HG02763 (cell line): ENCODE data around the gene SPIB.

Source experiments
- ATAC-seq: cut with Tn5 transposase; IDR thresholded peaks from one replicate; pipeline ENCODE4 v1.9.1; 2021; ENCODE audit warnings: mild to moderate bottlenecking, moderate library complexity; ENCODE audit not compliant: unreplicated experiment

The SPIB gene

DNA sequence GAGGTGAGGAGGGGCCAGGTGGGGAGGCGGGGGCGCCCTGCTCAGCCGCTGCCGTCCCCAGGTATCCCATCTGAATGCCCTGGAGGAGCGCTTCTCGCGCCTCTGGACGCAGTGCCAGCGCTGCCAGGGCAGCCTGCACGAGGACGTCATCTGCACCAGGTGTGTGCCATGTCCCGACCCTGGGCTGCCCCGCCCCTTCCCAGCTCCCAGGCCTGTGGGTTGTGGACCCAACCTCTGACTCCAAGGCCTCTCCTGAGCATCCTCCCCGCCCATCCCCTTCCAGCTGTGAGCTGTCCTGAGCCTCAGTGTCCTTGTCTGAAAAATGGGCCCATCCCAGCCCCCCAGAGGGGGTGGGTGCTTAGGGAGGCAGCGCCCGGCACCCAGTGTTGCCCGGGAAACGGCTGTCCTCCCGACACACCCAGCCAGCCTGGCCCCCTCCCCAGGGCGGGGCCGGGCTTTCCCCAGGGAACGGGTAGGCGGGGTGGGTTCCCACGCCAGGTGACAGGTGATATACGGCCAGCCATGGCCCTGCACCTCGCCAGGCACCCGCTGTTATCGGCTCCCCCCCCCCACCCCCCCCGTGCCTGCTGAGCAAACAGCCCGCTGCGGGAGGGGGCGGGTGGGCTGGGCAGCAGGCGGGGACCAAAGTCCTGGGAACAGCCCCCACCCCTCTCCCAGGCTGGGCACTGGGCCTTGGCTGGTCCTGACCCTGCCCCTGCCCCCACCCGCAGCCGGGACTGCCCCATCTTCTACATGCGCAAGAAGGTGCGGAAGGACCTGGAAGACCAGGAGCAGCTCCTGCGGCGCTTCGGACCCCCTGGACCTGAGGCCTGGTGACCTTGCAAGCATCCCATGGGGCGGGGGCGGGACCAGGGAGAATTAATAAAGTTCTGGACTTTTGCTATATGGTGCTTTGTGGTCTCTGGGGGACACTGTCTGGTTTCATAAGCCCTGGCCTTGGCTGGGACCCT lies 1.3 kb upstream of the SPIB start:
- no peak for ATAC-seq

DNA sequence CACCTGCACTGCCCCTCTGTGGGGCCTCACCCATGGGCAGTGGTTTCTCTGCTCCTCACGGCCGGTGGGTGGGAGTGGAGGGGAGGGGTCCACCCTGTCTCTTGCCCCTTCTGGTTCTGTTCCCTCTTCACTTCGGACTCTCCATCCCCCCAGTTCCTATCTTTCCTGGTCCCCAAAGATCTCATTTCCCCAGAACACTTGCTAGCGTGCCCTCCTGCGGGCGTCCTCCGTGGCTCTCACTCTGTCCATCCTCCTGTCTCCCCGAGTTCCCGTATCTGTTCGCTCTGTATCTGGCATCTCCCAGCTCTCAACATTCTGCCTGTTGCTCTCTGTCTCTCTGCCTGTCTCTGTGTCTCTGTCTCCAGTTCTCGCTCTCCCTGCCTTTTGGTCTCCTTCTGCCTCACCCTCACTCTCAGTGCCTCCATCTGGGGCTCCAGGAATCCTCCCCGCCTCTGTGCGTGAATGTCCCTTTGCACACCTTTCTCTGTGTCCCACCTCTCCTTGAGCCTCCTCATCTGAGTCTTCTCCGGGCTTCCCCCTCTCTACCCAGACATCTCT lies 363 bp downstream of the SPIB start:
- ATAC-seq, result no peak

DNA sequence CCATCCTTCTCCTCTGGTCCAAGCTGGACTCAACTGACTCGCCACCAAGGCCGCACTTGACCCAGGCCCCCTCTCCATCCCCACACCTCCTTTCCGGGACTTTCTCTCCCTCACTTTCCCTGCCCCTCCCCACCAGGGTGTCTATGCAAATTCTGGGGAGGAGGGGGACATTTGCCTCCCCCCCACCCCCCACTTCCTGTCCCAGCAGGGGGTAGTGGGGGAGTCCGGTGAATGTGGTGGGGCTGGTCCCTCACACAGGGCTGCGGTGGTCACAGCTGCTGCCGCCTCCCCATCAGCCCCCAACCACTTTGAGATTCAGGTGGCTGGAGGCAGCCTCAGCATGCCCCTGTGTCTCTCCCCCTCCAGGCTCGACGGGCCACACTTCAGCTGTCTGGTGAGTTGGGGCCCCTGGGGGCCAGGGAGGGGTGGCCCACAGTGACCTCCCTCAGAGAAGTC lies 870 bp downstream of the SPIB start:
- no peak for ATAC-seq

DNA sequence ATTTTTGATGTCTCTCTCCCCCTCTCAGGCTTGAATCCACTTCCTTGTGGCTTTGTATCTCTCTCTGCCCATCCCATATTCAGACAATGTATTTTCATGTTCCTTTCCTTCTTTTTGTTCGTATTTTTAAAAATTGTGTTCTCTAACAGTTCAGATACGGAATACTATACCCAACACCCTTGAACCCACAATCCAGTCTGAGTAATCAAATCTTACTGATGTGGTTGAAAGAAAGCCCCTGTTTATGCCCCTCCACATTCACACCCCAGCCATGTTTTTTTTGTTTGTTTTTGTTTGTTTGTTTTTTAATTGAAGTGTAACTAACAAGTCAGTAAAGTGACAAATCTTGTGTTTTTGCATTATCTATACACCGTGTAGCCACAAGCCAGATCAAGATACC lies 1.4 kb downstream of the SPIB start:
- no peak for ATAC-seq

GRCh38 chr19:50420808-50421207 lies 2.1 kb downstream of the SPIB start:
- ATAC-seq, result no peak

GRCh38 chr19:50422397-50423278 lies 3.9 kb downstream of the SPIB start:
- no peak for ATAC-seq

- no peak for ATAC-seq
Observed at GRCh38 chr19:50423279-50424113, 4.8 kb downstream of the SPIB start.

- no peak for ATAC-seq
Observed at GRCh38 chr19:50425581-50425980, 6.8 kb downstream of the SPIB start.

DNA sequence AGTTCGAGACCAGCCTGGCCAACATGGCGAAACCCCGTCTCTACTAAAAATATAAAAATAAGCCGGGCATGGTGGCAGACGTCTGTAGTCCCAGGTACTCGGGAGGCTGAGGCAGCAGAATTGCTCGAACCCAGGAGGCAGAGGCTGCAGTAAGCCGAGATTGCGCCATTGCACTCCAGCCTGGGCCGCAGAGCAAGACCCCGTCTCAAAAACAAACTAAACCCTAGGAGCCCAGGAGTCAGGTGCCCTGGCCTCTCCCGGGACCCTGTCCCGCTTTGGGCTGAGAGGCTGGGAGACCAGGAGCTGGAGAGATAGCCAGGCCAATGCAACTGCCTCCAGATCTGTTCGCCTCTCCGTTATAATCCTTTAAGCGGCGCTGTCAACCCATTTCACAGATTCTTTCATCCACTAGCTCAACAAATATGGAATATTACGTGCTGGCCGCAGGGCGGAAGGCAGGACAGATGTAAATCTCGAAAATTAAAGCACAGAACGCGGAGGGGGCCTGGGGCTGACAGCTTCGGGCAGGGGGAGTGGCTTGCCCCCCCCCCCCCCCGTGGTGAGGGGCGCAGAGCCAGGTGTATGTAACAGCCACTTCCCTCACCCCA lies 8.7 kb downstream of the SPIB start:
- no peak for ATAC-seq

DNA sequence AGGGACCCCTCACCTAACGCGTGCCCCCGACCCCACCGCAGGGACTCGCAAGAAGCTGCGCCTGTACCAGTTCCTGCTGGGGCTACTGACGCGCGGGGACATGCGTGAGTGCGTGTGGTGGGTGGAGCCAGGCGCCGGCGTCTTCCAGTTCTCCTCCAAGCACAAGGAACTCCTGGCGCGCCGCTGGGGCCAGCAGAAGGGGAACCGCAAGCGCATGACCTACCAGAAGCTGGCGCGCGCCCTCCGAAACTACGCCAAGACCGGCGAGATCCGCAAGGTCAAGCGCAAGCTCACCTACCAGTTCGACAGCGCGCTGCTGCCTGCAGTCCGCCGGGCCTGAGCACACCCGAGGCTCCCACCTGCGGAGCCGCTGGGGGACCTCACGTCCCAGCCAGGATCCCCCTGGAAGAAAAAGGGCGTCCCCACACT lies 9.3 kb downstream of the SPIB start:
- ATAC-seq, result no peak

DNA sequence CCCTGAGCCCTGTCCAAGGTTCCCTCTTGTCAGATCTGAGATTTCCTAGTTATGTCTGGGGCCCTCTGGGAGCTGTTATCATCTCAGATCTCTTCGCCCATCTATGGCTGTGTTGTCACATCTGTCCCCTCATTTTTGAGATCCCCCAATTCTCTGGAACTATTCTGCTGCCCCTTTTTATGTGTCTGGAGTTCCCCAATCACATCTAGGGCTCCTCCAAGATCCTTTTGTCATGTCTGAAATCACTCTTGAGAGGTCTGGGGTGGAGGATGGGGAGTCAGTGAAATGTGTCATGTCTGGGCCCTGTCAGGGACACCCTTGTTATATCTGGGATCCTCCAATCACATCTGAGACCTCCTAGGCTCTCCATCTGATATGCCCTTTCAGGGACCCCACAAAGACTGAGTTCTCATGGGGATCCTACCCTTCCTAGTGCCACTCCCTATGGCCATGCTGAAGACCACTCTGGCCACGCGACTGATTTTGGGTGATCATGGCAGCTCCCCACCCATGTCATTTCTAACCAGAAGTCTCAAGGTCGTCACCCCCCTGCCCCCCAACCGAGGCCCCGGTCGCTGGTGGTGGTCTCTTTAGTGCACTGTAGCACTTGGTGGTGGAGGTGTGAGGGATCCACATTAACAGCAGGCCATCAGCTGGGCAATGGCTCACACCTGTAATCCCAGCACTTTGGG lies 10.2 kb downstream of the SPIB start:
- no peak for ATAC-seq

GRCh38 chr19:50430888-50431342 lies 12.2 kb downstream of the SPIB start:
- no peak for ATAC-seq

- ATAC-seq, result peak; percentile 75
Observed at GRCh38 chr19:50431343-50432220, 12.8 kb downstream of the SPIB start.

GRCh38 chr19:50432221-50433028 lies 13.7 kb downstream of the SPIB start, which contains the start of gene MYBPC2:
TSS of gene MYBPC2 (plus strand) at chr19:50432892. CDS start at chr19:50432954, 62 bp downstream.
- no peak for ATAC-seq

- no peak for ATAC-seq
Observed at GRCh38 chr19:50433201-50434180, 14.8 kb downstream of the SPIB start.

DNA sequence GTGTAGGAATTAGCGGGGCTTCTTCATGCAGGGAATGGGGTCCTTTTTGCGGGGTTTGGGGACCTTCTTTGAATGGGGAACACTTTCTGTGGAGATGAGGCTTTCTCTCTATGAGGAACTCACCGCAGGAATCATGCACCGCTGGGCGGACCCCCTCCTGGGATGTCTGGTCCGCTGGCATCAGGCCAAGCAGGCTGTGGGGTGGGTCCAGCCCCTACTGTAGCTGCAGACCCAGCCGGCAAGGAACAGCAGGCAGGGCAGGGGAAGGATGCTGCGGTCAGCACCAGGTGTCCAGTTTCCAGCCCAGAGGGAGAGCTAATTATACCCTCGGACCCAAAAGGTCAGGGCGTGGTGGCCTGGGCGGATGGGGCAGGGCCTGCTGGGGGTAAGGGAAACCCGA lies 15.8 kb downstream of the SPIB start:
- no peak for ATAC-seq
